ENCODE data around the gene GSAP. TPM values are rescaled to one million over a fixed set of nuclear protein-coding genes. Genes with fewer than 3 reads are reported as not detected.
A peak's percentile ranks its signal among the peaks of the same experiment; 100 is the strongest.

GSAP gene
- total RNA-seq, 1 experiment from 2014 or later: 1.3 TPM

- H3K79me2 ChIP-seq (ENCODE audit: low read length): no peaks in the 10 kb centered on the region
- no peak overlapping the region for H3K4me3 ChIP-seq (ENCODE audit: low read length)
- H3K27me3 ChIP-seq (ENCODE audit: low read length): no peaks in the 10 kb centered on the region
- H4K20me1 ChIP-seq (ENCODE audit: insufficient read depth, low read depth, low read length): no peaks in the 10 kb centered on the region
- no peak overlapping the region for H3K27ac ChIP-seq (ENCODE audit: low read length)
- H3K9me3 ChIP-seq (ENCODE audit: low read length): no peaks in the 10 kb centered on the region
- H3K4me1 ChIP-seq (ENCODE audit: low read length): peaks cover 12% of the 10 kb centered on the region
- no peaks in the 10 kb centered on the region for H3K9me2 ChIP-seq (replicated peaks; ENCODE audit: insufficient read depth, low read length)
- no peak overlapping the region for H3K9ac ChIP-seq (ENCODE audit: low read length)
- DNase-seq: peak; percentile 54
- H2AFZ ChIP-seq (ENCODE audit: low read length): no peak overlapping the region
- no peak overlapping the region for H3K4me2 ChIP-seq (ENCODE audit: low read depth, low read length, poor library complexity, severe bottlenecking)
- H3K36me3 ChIP-seq (ENCODE audit: insufficient read depth, low read length): peaks cover 10% of the 10 kb centered on the region
Observed at GRCh38 chr7:77293046-77293445, 123.1 kb downstream of the GSAP start.

DNA sequence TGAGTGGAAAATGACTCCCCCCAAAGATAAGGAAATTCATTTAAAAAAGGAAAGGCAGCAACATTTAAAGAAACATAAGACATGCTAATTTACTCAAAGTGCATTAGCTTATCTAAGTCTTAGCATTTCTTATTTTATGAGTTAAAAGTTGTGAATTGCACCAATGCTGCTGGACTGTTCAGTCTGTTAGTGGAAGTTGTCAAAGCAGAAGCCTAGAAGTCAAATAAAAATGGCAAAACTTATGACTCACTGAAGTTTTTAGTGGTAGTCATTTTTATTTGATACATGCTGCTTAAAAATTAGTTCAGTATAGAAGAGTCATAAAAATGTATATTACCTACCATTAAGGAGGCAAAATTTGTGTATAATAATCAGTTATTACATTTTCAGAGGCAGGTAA, 125.7 kb downstream of the GSAP start:
- H3K27me3 ChIP-seq (ENCODE audit: low read length): no peaks in the 10 kb centered on the region
- no peaks in the 10 kb centered on the region for H3K9me3 ChIP-seq (ENCODE audit: low read length)
- H3K36me3 ChIP-seq (ENCODE audit: insufficient read depth, low read length): peaks cover 16% of the 10 kb centered on the region
- H3K9me2 ChIP-seq (replicated peaks; ENCODE audit: insufficient read depth, low read length): no peaks in the 10 kb centered on the region
- no peak overlapping the region for H2AFZ ChIP-seq (ENCODE audit: low read length)
- H3K9ac ChIP-seq (ENCODE audit: low read length): no peak overlapping the region
- peaks cover 12% of the 10 kb centered on the region for H3K4me1 ChIP-seq (ENCODE audit: low read length)
- peak overlapping the region; percentile 59 for H3K27ac ChIP-seq (ENCODE audit: low read length)
- H4K20me1 ChIP-seq (ENCODE audit: insufficient read depth, low read depth, low read length): no peaks in the 10 kb centered on the region
- H3K79me2 ChIP-seq (ENCODE audit: low read length): no peaks in the 10 kb centered on the region
- DNase-seq: no peak
- H3K4me3 ChIP-seq (ENCODE audit: low read length): no peak overlapping the region
- no peak overlapping the region for H3K4me2 ChIP-seq (ENCODE audit: low read depth, low read length, poor library complexity, severe bottlenecking)

DNA sequence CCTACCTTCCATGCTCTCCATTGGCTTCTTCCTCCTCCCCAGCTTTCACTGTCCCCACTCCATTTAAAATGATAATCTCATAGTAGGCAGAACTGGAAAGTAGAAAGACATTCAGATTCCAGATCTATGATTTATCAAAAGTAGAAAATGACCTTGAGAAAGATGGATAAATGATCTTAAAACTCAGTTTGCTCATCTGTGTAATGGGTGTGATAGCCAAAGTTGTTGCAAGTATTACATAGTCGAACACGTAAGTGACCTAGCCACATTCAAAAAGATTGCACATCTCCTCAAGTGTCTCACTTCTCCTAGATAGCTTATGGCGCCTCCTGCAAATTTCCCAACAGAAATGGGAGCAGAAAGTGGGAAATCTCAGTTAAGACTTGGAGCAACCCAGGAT, 126.8 kb downstream of the GSAP start:
- no peak overlapping the region for H3K4me3 ChIP-seq (ENCODE audit: low read length)
- no peaks in the 10 kb centered on the region for H4K20me1 ChIP-seq (ENCODE audit: insufficient read depth, low read depth, low read length)
- DNase-seq: no peak
- H3K9ac ChIP-seq (ENCODE audit: low read length): no peak overlapping the region
- H3K9me2 ChIP-seq (replicated peaks; ENCODE audit: insufficient read depth, low read length): no peaks in the 10 kb centered on the region
- no peak overlapping the region for H3K4me2 ChIP-seq (ENCODE audit: low read depth, low read length, poor library complexity, severe bottlenecking)
- peaks cover 16% of the 10 kb centered on the region for H3K36me3 ChIP-seq (ENCODE audit: insufficient read depth, low read length)
- H3K27me3 ChIP-seq (ENCODE audit: low read length): no peaks in the 10 kb centered on the region
- no peak overlapping the region for H2AFZ ChIP-seq (ENCODE audit: low read length)
- H3K79me2 ChIP-seq (ENCODE audit: low read length): no peaks in the 10 kb centered on the region
- H3K27ac ChIP-seq (ENCODE audit: low read length): no peak overlapping the region
- H3K4me1 ChIP-seq (ENCODE audit: low read length): peaks cover 19% of the 10 kb centered on the region
- H3K9me3 ChIP-seq (ENCODE audit: low read length): no peaks in the 10 kb centered on the region

DNA sequence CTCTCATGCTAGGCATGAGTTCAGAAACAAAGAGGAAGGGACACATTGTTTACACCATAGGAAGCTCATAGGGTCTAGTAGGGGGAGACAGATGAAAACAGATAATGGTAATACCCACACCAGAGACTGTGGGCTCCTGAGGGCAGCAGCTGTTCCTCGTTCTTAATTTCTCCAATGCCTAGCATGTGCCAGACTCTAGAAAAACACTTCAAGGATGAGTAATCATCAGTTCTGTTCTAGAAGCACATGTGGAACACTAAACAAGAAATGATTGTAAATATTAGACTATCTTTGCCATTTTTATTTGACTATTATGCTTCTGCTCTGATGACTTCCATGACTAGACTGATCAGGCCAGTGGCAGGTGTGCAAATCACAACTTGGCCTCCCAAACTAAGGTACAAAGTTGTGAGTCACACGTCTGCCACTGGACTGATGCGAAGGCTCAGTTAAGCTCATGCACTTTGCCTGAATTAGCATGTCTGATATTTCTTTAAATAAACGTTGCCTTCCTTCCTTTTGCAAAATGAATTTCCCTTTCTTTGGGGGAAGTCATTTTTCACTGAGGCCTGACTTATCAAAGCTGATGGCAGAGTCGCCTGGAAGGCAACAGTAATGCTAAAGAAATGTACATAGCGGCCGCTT, 127.4 kb downstream of the GSAP start:
- Histone ChIP-seq H3K4me3 (ENCODE audit: low read length) (no peak overlapping the region), H3K27me3 (ENCODE audit: low read length) (no peaks in the 10 kb centered on the region), H3K9ac (ENCODE audit: low read length) (no peak overlapping the region), H3K4me2 (ENCODE audit: low read depth, low read length, poor library complexity, severe bottlenecking) (no peak overlapping the region), H3K27ac (ENCODE audit: low read length) (no peak overlapping the region), H3K4me1 (ENCODE audit: low read length) (peaks cover 24% of the 10 kb centered on the region), H2AFZ (ENCODE audit: low read length) (no peak overlapping the region), H3K9me2 (replicated peaks; ENCODE audit: insufficient read depth, low read length) (no peaks in the 10 kb centered on the region), H3K79me2 (ENCODE audit: low read length) (no peaks in the 10 kb centered on the region), H4K20me1 (ENCODE audit: insufficient read depth, low read depth, low read length) (no peaks in the 10 kb centered on the region), H3K9me3 (ENCODE audit: low read length) (no peaks in the 10 kb centered on the region), H3K36me3 (ENCODE audit: insufficient read depth, low read length) (peaks cover 16% of the 10 kb centered on the region)
- no peak for DNase-seq

DNA sequence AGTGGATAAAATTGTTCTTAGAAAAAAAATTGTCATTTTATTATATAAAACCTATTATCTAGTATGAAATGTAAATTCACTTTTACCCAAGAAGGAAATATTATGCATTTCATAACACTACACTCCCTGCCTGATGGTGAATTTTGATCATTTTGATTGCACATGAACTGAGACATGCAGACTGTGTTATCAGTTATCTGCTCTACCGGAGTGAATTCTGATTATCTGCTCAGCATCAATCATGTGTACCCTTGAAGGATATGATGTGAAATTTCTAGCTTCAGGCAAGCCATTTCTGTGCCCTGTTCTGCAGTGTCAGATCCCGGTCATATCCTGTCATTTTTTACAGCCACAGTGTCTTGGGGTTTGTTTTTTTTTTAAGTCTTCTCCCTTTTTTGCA, 131.5 kb downstream of the GSAP start:
- Histone ChIP-seq H2AFZ (ENCODE audit: low read length) (no peak overlapping the region), H3K27ac (ENCODE audit: low read length) (peak overlapping the region; percentile 99), H3K79me2 (ENCODE audit: low read length) (no peaks in the 10 kb centered on the region), H4K20me1 (ENCODE audit: insufficient read depth, low read depth, low read length) (no peaks in the 10 kb centered on the region), H3K4me1 (ENCODE audit: low read length) (peaks cover 46% of the 10 kb centered on the region), H3K9ac (ENCODE audit: low read length) (0 out of 2 replicates have a peak overlapping the region, but pooled peaks have one; percentile 43), H3K4me3 (ENCODE audit: low read length) (no peak overlapping the region), H3K27me3 (ENCODE audit: low read length) (no peaks in the 10 kb centered on the region), H3K4me2 (ENCODE audit: low read depth, low read length, poor library complexity, severe bottlenecking) (peak overlapping the region; percentile 63), H3K36me3 (ENCODE audit: insufficient read depth, low read length) (peaks cover 16% of the 10 kb centered on the region), H3K9me2 (replicated peaks; ENCODE audit: insufficient read depth, low read length) (no peaks in the 10 kb centered on the region), H3K9me3 (ENCODE audit: low read length) (no peaks in the 10 kb centered on the region)
- no peak for DNase-seq

DNA sequence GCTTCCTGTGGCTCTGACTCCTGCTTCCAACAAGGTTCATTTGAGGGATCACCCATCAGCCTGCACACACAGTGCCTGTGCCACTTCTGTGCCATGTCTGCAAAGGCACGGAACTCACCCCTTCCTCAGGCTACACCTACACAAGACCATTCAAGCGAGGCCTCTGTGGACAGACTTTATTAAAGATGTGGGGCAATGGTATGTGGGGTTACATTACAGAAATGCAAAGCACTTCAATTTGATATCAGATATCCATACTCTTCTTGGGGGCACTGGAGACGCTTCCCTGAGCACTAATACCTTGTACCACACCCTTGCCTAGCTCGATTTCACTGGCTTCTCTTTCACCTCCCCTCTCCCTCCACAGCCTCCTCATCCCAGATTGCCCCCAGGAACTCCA, 132.1 kb downstream of the GSAP start:
- peak; percentile 76 for DNase-seq
- Histone ChIP-seq H2AFZ (ENCODE audit: low read length) (peak overlapping the region; percentile 56; the same call in 1 of the 2 replicates), H3K27me3 (ENCODE audit: low read length) (no peaks in the 10 kb centered on the region), H3K79me2 (ENCODE audit: low read length) (no peaks in the 10 kb centered on the region), H3K4me2 (ENCODE audit: low read depth, low read length, poor library complexity, severe bottlenecking) (peak overlapping the region; percentile 63), H3K36me3 (ENCODE audit: insufficient read depth, low read length) (0 out of 2 replicates have a peak, but pooled peaks cover 11% of the 10 kb centered on the region), H3K4me1 (ENCODE audit: low read length) (peaks cover 46% of the 10 kb centered on the region), H3K27ac (ENCODE audit: low read length) (peak overlapping the region; percentile 99), H3K9ac (ENCODE audit: low read length) (peak overlapping the region; percentile 58), H4K20me1 (ENCODE audit: insufficient read depth, low read depth, low read length) (no peaks in the 10 kb centered on the region), H3K9me2 (replicated peaks; ENCODE audit: insufficient read depth, low read length) (no peaks in the 10 kb centered on the region), H3K4me3 (ENCODE audit: low read length) (peak overlapping the region; percentile 33), H3K9me3 (ENCODE audit: low read length) (no peaks in the 10 kb centered on the region)

DNA sequence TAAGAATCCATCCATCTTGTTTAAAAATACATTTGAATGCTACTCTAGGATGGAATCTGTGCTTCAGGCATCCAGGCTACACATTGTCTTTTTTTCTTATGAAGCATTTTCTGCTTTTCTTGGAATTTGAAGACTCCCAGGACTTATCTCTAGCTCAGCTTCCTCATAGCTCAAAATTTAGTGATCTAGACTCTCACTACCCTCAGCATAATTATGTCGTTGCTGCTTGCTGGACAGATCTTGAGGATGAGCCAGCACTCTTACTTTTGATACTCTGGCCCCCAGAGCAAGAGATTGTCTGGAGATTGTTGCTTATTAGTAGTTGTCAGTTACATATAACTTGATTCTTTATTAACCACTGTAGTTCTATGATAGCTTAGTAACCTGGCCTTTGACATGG, 133.3 kb downstream of the GSAP start:
- peak overlapping the region; percentile 53 for H3K9ac ChIP-seq (ENCODE audit: low read length)
- H3K27ac ChIP-seq (ENCODE audit: low read length): peak overlapping the region; percentile 99
- DNase-seq: no peak
- no peaks in the 10 kb centered on the region for H3K9me3 ChIP-seq (ENCODE audit: low read length)
- H2AFZ ChIP-seq (ENCODE audit: low read length): no peak overlapping the region
- H3K79me2 ChIP-seq (ENCODE audit: low read length): no peaks in the 10 kb centered on the region
- no peaks in the 10 kb centered on the region for H3K9me2 ChIP-seq (replicated peaks; ENCODE audit: insufficient read depth, low read length)
- H3K4me3 ChIP-seq (ENCODE audit: low read length): peak overlapping the region; percentile 29; the same call in 1 of the 2 replicates
- H3K27me3 ChIP-seq (ENCODE audit: low read length): no peaks in the 10 kb centered on the region
- no peaks in the 10 kb centered on the region for H4K20me1 ChIP-seq (ENCODE audit: insufficient read depth, low read depth, low read length)
- H3K4me1 ChIP-seq (ENCODE audit: low read length): peaks cover 44% of the 10 kb centered on the region
- 0 out of 2 replicates have a peak, but pooled peaks cover 5% of the 10 kb centered on the region for H3K36me3 ChIP-seq (ENCODE audit: insufficient read depth, low read length)
- H3K4me2 ChIP-seq (ENCODE audit: low read depth, low read length, poor library complexity, severe bottlenecking): peak overlapping the region; percentile 63

- H3K27me3 ChIP-seq (ENCODE audit: low read length): no peaks in the 10 kb centered on the region
- H2AFZ ChIP-seq (ENCODE audit: low read length): no peak overlapping the region; the same call in 1 of the 2 replicates
- peaks cover 54% of the 10 kb centered on the region for H3K4me1 ChIP-seq (ENCODE audit: low read length)
- no peaks in the 10 kb centered on the region for H3K9me3 ChIP-seq (ENCODE audit: low read length)
- no peaks in the 10 kb centered on the region for H3K9me2 ChIP-seq (replicated peaks; ENCODE audit: insufficient read depth, low read length)
- H4K20me1 ChIP-seq (ENCODE audit: insufficient read depth, low read depth, low read length): no peaks in the 10 kb centered on the region
- H3K9ac ChIP-seq (ENCODE audit: low read length): peak overlapping the region; percentile 53
- H3K4me2 ChIP-seq (ENCODE audit: low read depth, low read length, poor library complexity, severe bottlenecking): peak overlapping the region; percentile 63
- peak overlapping the region; percentile 99 for H3K27ac ChIP-seq (ENCODE audit: low read length)
- no peaks in the 10 kb centered on the region for H3K79me2 ChIP-seq (ENCODE audit: low read length)
- peak overlapping the region; percentile 29; the same call in 1 of the 2 replicates for H3K4me3 ChIP-seq (ENCODE audit: low read length)
- no peaks in the 10 kb centered on the region for H3K36me3 ChIP-seq (ENCODE audit: insufficient read depth, low read length)
- DNase-seq: peak; percentile 68
Observed at GRCh38 chr7:77281780-77282478, 134.2 kb downstream of the GSAP start.

All from Karpas-422 (cell line).